Posterior cingulate gyrus (tissue), 11 donors: ENCODE measurements around the gene LGALS3BP.
A peak's percentile ranks its signal among the peaks of the same experiment; 100 is the strongest.

Experiments
- DNase-seq, 10 donors: peaks; one replicate each; pipeline versions ENCODE4 v3.0.0 to v3.0.0-alpha.2; 2020 to 2021; ENCODE audit warnings: mixed read lengths in 3 of 10
- intact Hi-C: fragments of 100-400 bp; cut with DNase I; formaldehyde crosslinking; loops from one replicate; pipeline ENCODE4 v1.15.1; 2023

The LGALS3BP gene

DNA sequence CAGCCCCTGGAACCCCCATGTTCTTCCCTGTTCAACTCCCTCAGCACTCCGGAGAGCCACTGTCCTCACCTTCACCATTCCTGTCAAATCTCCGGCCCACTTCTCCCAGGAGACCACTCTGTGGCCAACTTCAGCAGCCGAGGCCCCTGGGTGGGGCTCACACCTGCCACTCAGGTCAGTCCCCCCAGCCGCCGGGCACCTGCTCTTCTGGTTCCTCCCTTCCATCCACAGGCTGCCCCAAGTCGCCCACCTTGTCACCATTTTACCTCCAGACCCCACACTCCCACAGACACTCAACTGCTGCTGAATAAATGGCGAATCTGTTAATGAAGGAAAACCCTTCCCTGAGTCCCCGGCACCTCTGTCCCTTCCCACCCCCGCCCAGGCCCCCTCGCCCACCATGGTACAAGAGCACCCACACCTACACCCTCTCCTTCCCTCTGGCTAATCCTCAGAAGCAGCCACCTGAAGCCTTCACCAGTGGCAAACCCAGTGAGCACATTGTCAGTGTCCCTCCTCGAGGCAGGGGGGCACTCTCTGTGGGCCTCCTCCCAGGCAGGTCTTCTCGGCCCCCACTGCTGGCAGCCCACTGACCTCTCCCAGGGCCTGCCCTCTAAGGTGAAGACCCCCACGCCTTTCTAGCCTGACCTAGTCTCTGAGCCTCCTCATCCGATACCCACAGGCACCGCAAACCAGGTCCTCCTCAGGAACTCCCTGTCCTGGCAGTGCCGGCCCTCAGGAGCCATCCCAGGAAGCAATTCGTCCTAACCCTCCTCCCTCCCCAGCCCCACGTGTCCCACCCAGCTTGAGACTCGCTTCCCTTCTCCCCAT is 21.7 kb upstream of the LGALS3BP start:
- intact Hi-C loops = no loop called here
- peak in 2 of 10 donors; percentile 29 to 62 for DNase-seq

DNA sequence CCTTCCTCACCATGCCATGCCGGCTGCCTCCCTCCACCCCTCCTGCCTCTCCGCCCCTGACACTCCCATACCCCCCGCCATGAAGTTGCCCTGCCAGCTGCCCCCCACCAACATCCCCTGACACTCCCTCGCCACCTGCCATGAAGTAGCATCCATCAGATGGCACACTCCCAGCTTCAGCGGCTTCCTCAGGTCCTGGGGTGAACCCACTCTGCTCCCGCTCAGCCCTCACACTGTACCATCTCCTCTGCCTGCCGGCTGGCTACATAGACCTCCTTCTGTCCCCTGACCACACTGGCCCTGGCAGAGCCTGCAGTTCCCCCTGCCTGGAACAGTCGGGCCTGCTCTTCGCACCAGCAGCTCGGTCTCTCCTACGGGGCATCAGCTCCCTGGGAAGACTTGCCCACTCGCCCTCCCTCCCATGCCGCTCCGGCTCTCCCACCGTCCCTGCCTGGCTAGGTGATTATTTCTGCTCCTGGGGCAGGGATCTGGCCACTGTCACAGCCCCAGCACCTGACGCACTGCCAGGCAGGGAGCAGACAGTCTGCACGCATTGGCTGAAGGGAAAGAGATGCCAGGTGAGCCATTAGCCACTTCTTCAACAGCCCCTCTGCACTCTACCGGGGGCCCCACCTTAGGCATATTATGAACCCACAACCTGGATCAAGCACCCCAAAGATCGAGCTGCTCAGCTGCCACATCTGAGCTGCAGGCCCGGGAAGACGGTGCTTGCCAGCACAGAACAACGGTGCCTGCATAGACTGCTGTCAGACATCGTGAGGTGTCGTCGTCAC is 20.9 kb upstream of the LGALS3BP start:
- peak in 2 of 10 donors; percentile 53 to 82 for DNase-seq

DNA sequence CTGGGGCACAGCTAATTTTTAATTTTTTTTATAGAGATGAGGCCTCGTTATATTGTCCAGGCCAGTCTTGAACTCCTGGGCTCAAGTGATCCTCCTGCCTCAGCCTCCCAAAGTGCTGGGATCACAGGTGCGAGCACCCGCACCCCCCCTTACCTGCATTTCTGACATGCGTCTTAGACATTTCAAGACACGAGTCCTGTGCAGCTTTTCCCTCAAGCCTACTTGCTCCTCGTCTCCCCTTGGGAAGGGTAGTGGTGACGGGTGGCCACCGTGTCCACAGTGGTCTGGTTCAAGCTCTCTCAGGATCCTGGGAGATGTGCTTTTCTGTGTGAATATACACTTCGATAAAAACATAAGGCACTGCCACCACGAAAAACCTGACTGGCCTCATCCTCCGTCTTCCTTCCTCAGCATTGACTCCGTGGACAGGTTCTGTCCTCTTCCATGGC is 20.2 kb upstream of the LGALS3BP start:
- DNase-seq = peak in 2 of 10 donors; percentile 27 to 62
- intact Hi-C loops = no loop called here

More for the DNA sequence above, 20.9 kb upstream of the LGALS3BP start:
- intact Hi-C loops = no loop called here

DNA sequence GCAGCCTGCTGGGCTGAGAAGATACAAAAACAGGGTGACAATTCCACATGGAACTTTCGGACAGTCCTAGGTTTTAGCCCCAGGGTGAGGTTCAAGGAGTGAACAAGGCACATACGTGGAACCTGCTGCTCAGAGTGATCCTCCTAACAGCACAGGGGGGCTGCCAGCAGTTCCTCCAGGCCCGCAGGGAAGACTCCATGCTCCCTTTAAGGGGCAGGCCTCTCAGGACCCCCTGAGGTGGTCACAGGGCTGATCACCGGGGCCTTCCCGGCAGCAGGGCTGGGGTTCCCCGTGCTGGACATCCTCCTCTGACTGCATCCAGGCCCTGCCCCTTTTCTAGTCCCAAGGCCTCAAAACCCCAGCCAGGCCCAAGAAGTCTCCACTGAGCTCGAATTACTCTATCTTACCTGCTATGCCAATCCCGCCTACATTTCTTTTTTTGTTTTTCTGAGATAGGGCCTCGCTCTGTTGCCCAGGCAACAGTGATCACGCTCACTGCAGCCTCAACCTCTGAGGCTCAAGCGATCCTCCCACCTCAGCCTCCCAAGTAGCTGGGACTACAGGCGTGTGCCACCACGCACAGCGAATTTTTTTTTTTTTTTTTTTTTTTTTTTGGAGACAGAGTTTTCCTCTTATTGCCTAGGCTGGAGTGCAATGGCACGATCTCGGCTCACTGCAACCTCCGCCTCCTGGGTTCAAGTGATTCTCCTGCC is 19.5 kb upstream of the LGALS3BP start:
- intact Hi-C loops = no loop called here
- DNase-seq = peak in 2 of 10 donors; percentile 23 to 59

DNA sequence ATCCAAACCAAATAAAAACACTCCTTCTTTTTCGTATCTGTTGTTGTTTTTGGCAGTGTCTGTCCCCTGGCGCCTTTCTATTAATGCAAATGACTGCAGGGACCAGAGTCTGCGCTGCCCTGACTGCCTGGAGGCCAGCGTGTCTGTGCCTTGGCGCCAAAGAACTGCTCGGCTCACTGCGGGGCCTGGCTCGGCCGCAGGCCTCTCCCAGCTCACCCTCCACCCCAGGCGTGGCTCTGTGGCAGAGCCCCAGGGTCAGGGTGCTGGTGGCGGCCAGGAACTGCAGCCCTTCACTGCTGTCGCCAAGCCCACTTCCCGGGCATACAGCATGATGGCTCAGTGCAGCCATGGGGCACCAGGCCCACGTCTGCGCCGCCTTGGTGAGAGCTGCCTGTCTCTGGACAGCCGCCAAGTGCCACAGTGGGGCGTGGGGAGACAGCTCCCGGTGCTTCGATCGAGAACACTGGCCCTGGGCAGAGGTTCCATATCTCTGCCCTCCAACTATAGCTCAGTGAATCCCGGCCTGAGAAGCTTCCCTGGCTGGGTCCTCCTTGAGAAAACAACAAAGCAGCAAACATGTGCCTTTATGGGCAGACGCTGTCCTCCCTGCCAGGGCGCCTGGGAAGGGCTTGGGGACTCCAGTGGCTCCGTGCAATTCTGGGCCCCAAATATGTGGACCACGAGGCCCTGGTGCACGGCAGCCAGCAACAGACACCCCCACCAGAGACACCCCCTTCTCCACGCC is 18.8 kb upstream of the LGALS3BP start:
- intact Hi-C loops = no loop called here

DNA sequence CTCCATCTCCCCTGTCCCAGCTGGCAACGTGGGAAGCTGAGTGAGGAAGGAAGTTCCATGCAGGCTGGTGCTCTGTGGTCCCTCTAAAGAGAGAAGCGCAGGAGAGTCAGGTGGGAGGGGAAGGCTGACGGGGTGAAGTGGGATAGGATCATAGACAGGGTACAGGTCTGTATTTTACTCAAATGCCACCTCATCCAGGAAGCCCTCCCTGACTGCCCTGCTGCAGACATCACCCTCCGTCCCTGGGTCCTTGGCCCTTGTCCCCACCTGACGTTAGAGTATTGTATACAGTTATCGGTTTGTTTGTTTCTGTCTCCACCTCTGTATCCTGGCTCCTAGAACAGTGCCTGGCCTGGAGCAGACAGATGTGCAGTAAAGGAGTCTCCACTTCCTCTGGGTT is 18.2 kb upstream of the LGALS3BP start:
- DNase-seq = peak in 2 of 10 donors; percentile 30 to 42
- intact Hi-C loops = no loop called here

More for the DNA sequence above, 18.8 kb upstream of the LGALS3BP start:
- peak in 3 of 10 donors; percentile 59 to 89 (median 86) for DNase-seq

DNA sequence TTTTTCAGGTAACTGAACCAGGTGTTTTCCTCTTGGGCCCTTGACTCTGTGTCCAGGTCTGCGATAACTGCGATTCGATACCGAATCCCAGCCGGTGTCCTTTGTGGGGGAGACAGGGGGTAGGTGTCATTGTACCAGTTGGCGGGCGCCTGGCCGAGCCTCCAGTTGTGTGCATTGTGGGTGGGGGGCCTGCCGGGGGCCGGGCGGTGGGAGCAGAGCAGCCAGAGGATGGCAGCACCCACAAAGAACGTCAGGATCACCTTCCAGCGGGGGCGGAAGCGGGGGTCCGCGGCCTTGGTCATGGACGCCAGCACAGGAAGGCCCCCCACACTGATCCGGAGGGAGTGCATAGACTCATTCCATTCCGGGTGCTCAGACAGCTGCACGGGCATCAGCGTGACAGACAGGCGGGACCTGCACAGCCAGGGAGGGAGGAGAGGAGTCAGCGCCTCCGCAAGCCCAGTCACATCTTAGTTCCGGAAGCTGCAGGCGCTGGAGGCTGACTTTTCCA is 17.6 kb upstream of the LGALS3BP start:
- DNase-seq = peak in 2 of 10 donors; percentile 74 to 80
- intact Hi-C loops = no loop called here

DNA sequence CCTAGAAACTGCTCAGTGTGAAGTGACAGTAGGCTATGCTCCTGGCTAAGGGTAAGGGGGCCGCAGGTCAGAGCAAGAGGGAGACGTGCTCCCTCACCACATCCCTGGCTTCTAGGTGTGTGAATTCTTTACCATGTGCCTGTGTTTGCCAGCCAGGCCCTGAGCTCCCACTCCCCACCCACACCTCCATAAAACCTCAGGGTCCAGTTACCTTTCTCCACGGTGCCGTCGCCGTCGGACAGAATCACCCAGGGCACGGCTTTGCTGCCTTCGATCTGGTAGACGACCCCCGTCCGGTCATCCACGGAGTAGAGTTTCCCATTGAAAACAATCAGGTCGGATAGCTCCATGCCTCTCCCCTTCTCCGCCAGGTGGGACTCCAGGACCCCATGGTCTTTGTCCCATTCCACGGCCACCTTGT is 17.1 kb upstream of the LGALS3BP start:
- intact Hi-C loops = no loop called here
- peak in 2 of 10 donors; percentile 44 to 76 for DNase-seq

DNA sequence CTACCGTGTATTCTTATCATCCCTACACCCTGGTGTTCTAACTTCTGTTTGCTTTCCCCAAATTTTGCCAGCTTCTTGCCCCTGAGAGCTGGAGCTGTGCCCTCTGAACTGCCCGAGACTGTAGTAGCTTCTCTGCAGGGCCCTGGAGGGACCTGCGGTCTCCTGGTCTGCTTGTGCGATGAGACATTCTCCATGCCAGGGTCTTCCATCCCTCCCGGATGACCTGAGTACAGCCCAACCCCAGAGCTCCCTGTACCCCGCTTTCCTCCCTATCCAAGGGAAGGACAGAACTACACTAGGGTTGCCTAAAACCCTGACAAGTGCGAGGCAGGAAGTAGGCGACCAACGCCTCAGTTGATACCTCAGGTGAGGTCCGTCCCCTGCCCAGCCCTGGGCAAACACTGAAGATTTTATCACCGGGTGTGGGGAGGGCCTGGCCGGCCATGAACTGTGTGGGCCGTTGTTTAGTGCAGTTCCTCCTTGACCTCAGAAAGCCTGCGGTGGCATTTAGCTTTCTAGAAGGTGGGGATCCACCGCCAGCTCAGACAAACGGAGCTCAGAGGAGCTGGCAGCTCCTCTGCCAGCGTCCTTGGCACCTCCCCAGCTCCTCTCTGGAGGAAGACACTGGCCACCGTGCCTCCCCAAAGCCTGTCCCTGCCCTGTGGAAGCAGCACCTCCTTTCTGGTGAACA is 16.2 kb upstream of the LGALS3BP start:
- DNase-seq = peak in 6 of 10 donors; percentile 52 to 92 (median 70)
- intact Hi-C loops = no loop called here

DNA sequence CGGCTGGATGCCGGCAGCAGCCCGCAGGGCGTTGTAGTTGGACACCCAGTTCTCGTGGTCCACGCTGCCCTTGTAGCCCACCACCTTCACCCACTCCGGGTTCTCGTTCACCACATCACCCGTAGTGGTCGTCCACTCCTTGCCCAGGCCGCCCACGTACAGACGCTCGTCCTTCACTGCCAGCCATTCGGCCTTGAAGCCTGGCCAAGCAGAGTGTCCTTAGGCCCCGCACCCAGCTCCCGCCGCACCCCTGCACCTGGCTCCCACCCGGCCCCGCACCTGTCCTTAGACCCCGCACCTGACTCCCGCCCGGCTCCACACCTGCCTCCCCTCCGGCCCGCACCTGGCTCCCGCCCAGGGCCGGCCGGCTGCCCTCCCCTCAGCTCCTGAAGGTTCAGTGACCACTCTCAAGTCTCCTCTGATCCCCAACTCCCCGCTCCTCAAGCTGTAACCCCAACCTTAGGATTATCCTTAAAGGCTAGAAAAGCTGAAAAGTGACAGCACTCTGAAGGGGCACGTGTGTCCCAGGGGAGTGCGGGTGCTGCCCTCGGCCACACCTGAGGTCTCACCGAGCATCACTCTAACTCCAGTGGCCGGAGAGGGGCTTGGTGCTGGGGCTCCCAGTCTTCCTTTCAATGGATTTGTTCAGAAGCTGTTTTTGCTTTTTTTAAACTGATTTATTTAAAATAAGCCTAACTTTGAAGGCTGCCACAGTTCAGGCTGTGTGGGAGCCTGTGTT is 15.5 kb upstream of the LGALS3BP start:
- DNase-seq = peak in 2 of 10 donors; percentile 77 to 82
- intact Hi-C loops = no loop called here

DNA sequence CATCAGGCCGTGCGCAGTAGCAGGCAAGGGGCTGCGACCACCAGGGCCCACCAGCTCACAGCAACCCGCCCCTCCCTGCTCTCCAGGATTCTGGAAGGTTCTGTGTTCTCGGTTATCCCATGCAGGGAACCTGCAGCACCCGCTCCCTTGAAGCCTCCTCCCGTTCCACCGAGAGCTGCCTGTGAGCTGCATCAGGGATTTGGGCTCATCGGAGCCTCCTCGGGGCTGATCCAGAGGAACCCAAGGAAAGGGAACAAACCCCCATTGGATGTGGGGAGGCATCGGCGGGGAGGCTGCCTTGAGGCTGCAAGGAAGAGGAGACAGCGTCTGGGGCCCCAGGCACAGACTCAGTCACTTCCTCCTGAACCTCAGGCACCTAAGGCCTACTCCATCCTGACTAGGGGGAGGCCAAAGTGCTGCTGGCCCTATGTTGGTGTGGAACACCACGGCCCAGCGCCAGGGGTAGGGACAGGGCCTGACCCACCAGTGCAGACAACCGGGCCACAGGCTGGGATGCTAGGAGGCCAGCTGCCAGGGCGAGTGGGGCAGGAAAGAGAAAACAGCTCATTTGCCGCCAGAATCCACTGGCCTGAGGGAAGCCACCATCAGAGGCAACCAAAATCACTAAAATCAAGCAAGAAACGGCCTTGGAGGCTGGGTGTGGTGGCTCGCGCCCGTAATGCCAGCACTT is 14.4 kb upstream of the LGALS3BP start:
- DNase-seq = peak in 3 of 10 donors; percentile 8 to 80 (median 74)
- intact Hi-C loops = no loop called here

DNA sequence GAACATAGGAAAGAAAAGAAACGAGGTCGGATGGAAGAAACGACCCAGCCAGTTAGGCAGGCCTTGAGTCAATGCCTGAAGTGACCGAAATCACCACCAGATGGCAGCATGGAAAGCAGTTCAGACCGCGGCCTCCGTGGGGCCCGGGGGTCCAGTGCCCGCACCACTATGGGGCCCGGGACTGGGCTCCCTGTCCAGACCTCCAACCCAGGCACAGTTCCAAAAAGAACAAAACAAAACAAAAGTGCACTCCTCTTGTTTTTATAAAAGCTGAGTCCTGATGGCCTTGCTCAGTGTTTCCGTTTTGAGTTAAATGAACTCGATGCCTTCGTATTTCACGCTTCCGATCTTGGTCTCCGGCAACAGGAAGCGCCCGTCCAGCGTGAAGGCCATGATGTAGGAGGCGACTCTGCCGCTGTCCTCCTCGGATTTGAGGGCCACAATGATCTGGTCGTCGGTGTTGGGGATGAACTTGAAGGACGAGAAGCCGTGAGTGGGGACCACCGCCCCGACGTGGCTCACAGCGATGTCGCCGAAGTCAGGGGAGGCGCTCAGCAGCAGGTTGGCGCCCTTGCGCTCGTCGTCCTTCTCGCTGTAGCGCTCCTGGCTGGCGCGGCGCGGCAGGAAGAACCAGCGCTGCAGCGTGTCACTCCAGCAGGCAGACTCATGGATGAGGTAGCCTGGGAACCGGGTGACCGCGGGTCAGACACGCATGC is 13.7 kb upstream of the LGALS3BP start:
- DNase-seq = peak in 8 of 10 donors; percentile 55 to 92 (median 72)

DNA sequence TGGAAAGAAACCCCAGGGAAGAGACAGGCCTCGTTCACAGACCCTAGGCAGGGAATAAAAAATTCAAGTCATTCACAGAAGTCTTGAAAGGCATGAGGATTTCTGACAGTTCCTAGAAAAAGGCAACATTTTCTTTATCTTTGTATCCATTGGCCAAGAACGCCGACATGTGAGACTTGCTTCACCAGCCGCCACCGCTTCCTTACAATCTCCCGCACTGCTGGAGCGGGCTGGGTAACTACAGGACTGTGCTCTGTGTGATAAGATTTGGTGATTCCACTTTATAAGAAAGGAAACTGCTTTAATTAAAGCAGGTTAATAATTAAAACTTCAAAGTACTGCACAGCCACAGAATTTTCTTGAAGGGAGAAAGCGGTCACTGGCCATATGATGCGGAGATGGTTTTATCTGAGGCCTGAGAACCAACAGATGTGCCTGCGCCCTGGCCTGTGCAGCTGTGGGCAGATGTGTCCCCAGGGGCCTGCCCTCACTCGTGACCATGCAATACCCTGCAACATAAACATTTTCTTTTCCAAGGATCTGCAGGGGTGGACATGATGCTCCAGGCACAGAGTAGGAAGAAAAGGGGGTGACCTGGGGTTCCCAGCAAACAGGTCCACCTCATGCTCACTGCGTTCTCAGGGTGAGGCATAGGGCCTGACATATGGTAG is 13.0 kb upstream of the LGALS3BP start:
- peak in 4 of 10 donors; percentile 4 to 66 (median 56) for DNase-seq
- intact Hi-C loops = no loop called here

More for the DNA sequence above, 13.7 kb upstream of the LGALS3BP start:
- intact Hi-C loops = no loop called here

DNA sequence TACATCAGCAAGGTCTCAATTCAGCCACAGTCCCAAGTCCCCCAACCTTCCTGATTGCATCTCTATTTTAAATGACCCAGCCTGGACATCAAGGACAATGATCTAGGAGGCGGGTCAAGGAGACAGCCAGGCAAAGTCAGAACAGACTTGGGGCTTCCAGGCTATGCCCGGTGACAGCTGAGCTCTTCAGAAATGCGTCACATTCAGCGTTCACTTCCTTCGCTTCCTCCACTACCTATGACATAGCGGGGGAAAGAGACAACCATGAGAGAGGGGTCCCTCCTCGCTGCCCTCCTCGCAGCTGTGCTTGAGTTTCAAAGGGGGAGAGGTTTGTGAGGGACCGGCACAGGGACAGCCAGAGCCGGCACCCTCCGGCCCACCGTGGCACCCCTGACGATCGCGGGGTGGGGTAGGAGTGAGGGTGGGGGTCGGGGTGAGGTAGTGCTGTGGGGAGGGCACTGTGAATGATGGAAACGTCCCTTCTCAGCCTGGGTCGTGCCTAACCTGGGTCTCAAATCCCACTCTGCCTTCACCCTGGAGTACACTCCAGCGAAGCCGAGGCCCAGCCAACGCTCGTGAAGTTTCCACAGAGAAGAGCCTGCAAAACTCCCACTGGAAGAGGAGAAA is 12.3 kb upstream of the LGALS3BP start:
- peak in 4 of 10 donors; percentile 13 to 67 (median 49) for DNase-seq

DNA sequence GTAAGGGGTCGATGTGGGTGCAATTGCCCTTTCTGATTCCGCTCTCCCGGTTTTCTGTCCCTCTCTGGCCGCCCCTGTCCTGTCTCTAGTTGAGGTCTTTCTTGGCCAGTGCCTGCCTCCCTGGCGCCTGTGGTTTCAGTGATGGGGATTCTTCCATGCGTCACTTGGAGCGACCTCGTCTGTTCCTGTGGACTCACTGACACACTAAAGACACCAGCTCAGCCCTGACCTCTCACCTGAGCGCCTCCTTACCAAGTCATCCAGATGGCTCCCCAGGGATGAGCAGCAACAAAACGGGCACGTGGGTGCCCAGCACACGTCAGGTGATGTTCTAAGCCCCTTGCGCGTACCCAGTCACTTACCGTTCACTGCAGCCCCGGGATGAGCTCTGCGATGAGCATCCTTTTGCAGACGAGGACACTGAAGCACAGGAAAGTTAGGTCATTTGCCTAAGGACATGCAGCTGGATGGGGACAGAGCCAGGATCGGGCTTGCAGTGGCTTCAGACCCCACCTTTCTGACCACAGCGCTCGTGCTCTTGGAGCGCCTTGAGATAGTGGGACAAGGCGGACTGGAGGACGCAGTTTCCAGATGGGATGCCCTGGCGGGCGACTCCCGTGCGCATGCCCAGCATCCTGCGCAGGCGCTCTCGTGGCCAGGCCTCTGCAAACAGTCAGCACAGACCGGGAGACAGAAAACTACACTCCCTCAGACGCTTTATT is 11.5 kb upstream of the LGALS3BP start:
- intact Hi-C loops = no loop called here

More for the DNA sequence above, 12.3 kb upstream of the LGALS3BP start:
- intact Hi-C loops = no loop called here

More for the DNA sequence above, 11.5 kb upstream of the LGALS3BP start:
- peak in 5 of 10 donors; percentile 7 to 48 (median 22) for DNase-seq
